IMR-90 (cell line): ENCODE measurements around the gene FADD. TPM values are rescaled to one million over a fixed set of nuclear protein-coding genes. Genes with fewer than 3 reads are reported as not detected.

Experiments used
- ATAC-seq: fragments of 200-7000 bp; cut with Tn5 transposase; 2 replicates; pipeline ENCODE4 v1.9.1; 2020; ENCODE audit warnings: low read depth, mild to moderate bottlenecking, moderate library complexity
- BruUV-seq: library from RNA; stranded (reverse); fragments of 400-500 nt; replicated peaks from 2 replicates; lab custom pipeline; 2021; lab: Mats Ljungman, UMichigan
- CTCF ChIA-PET: fragments of 300-600 bp; formaldehyde crosslinking; extraction: SDS; loops from one replicate; lab custom pipeline; 2021; ENCODE audit warnings: antibody characterized with exemption; lab: Yijun Ruan, JAX
- POLR2A ChIA-PET: fragments of 300-600 bp; sonication (Branson Sonifier 250); formaldehyde crosslinking; loops from one replicate; lab custom pipeline; 2022; ENCODE audit warnings: antibody characterized with exemption; ENCODE audit not compliant: unreplicated experiment; lab: Charles Lee
- DNase-seq: peaks from one replicate; pipeline ENCODE4 v3.0.0; 2013
- H2AFZ ChIP-seq: replicated peaks from 2 replicates; pipeline ENCODE3; 2013; ENCODE audit warnings: low read length, mild to moderate bottlenecking; ENCODE audit not compliant: poor library complexity
- H2AK5ac ChIP-seq: 2 replicates; pipeline ENCODE4 v1.6.1; 2013; ENCODE audit warnings: low read depth, low read length, inconsistent platforms
- H2AK9ac ChIP-seq: replicated peaks from 2 replicates; pipeline ENCODE3; 2013; ENCODE audit warnings: mild to moderate bottlenecking, low read depth, low read length, moderate library complexity; ENCODE audit not compliant: poor library complexity
- H2BK120ac ChIP-seq: 2 replicates; pipeline ENCODE4 v1.6.1; 2013; ENCODE audit warnings: low read depth, low read length, inconsistent platforms
- H2BK15ac ChIP-seq: 3 replicates; pipeline ENCODE4 v1.6.1; 2013; ENCODE audit warnings: low read depth, low read length, inconsistent platforms
- H2BK20ac ChIP-seq: 2 replicates; pipeline ENCODE4 v1.6.1; 2013; ENCODE audit warnings: low read depth, mild to moderate bottlenecking, inconsistent platforms, low read length, moderate library complexity
- H2BK5ac ChIP-seq: 2 replicates; pipeline ENCODE4 v1.6.1; 2013; ENCODE audit warnings: mild to moderate bottlenecking, low read depth, low read length, inconsistent platforms; ENCODE audit not compliant: poor library complexity, severe bottlenecking
- H3K14ac ChIP-seq: replicated peaks from 2 replicates; pipeline ENCODE4 v1.6.1; 2013; ENCODE audit warnings: low read depth, low read length, inconsistent platforms
- H3K18ac ChIP-seq: 2 replicates; pipeline ENCODE4 v1.6.1; 2013; ENCODE audit warnings: low read depth, low read length, control low read depth
- H3K23ac ChIP-seq: 2 replicates; pipeline ENCODE4 v1.6.1; 2013; ENCODE audit warnings: low read depth, low read length, inconsistent platforms
- H3K27ac ChIP-seq: 2 replicates; pipeline ENCODE4 v1.5.1; 2013; ENCODE audit warnings: mild to moderate bottlenecking, control low read depth, low read length; ENCODE audit not compliant: insufficient read depth
- H3K27me3 ChIP-seq: 2 replicates; pipeline ENCODE4 v1.6.1; 2013; ENCODE audit warnings: low read length; ENCODE audit not compliant: control insufficient read depth, insufficient read depth
- H3K36me3 ChIP-seq: 2 replicates; pipeline ENCODE4 v1.6.1; 2013; ENCODE audit warnings: low read length, mixed read lengths; ENCODE audit not compliant: control insufficient read depth, insufficient read depth
- H3K4ac ChIP-seq: 2 replicates; pipeline ENCODE4 v1.6.1; 2013; ENCODE audit warnings: low read depth, low read length, inconsistent platforms
- H3K4me1 ChIP-seq: 2 replicates; pipeline ENCODE4 v1.6.1; 2013; ENCODE audit warnings: low read length, mixed read lengths; ENCODE audit not compliant: control insufficient read depth, insufficient read depth
- H3K4me2 ChIP-seq: 2 replicates; pipeline ENCODE4 v1.6.1; 2013; ENCODE audit warnings: low read depth, mild to moderate bottlenecking, control low read depth, low read length, moderate library complexity
- H3K4me3 ChIP-seq: 2 replicates; pipeline ENCODE4 v1.5.1; 2013; ENCODE audit warnings: low read depth, mild to moderate bottlenecking, control low read depth, low read length, moderate library complexity; ENCODE audit not compliant: insufficient read depth
- H3K56ac ChIP-seq: 2 replicates; pipeline ENCODE4 v1.6.1; 2013; ENCODE audit warnings: low read length, inconsistent platforms; ENCODE audit not compliant: insufficient read depth; ENCODE audit errors: extremely low read depth
- H3K79me1 ChIP-seq, 2 experiments: 2 replicates each; pipeline ENCODE4 v1.6.1; 2013; ENCODE audit warnings: low read length in 2 of 2, inconsistent platforms in 1 of 2, low read depth in 1 of 2
- H3K9ac ChIP-seq: 2 replicates; pipeline ENCODE4 v1.6.1; 2013; ENCODE audit warnings: low read depth, low read length, control low read depth
- H3K9me1 ChIP-seq: 2 replicates; pipeline ENCODE4 v1.6.1; 2013; ENCODE audit warnings: low read length, inconsistent platforms; ENCODE audit not compliant: insufficient read depth
- H3K9me3 ChIP-seq: 2 replicates; pipeline ENCODE4 v1.6.1; 2013; ENCODE audit warnings: low read length; ENCODE audit not compliant: control insufficient read depth, insufficient read depth
- H4K20me1 ChIP-seq: 2 replicates; pipeline ENCODE4 v1.6.1; 2013; ENCODE audit warnings: low read length, inconsistent platforms; ENCODE audit not compliant: insufficient read depth
- H4K5ac ChIP-seq: 2 replicates; pipeline ENCODE4 v1.6.1; 2013; ENCODE audit warnings: mild to moderate bottlenecking, low read depth, low read length, control low read depth
- H4K8ac ChIP-seq, 2 experiments: 2 replicates each; pipeline ENCODE4 v1.6.1; 2013; ENCODE audit warnings: low read depth in 2 of 2, low read length in 2 of 2, control low read depth in 1 of 2, inconsistent platforms in 1 of 2
- H4K91ac ChIP-seq: 2 replicates; pipeline ENCODE4 v1.6.1; 2013; ENCODE audit warnings: low read depth, low read length, inconsistent platforms; ENCODE audit not compliant: insufficient read depth
- BHLHE40 ChIP-seq: fragments of 150-350 bp; IDR thresholded peaks from 2 replicates; pipeline ENCODE4 v1.6.1; 2016; ENCODE audit warnings: mild to moderate bottlenecking, low read depth, low read length
- ELK1 ChIP-seq: fragments of 150-350 bp; IDR thresholded peaks from 2 replicates; pipeline ENCODE4 v1.6.1; 2016; ENCODE audit warnings: low read depth, mild to moderate bottlenecking, low read length, moderate library complexity, borderline replicate concordance
- MXI1 ChIP-seq: IDR thresholded peaks from 2 replicates; pipeline ENCODE4 v1.6.1; 2012; ENCODE audit warnings: low read depth, mild to moderate bottlenecking, low read length, moderate library complexity, borderline replicate concordance
- NFE2L2 ChIP-seq: fragments of 150-350 bp; IDR thresholded peaks from 2 replicates; pipeline ENCODE4 v1.6.1; 2016; ENCODE audit warnings: low read depth, mild to moderate bottlenecking, low read length
- POLR2A ChIP-seq: IDR thresholded peaks from 2 replicates; pipeline ENCODE4 v1.6.1; 2012; ENCODE audit warnings: mild to moderate bottlenecking, low read depth, low read length
- RAD21 ChIP-seq: IDR thresholded peaks from 2 replicates; pipeline ENCODE4 v1.6.1; 2012; ENCODE audit warnings: low read length, improper control_type of control experiment
- SMC3 ChIP-seq: fragments of 150-350 bp; IDR thresholded peaks from 2 replicates; pipeline ENCODE4 v1.6.1; 2016; ENCODE audit warnings: low read depth, mild to moderate bottlenecking, antibody characterized with exemption, low read length, moderate library complexity
- USF2 ChIP-seq: fragments of 150-350 bp; IDR thresholded peaks from 2 replicates; pipeline ENCODE4 v1.6.1; 2017; ENCODE audit warnings: mild to moderate bottlenecking, antibody characterized with exemption, low read length, low read depth
- WGBS, 2 experiments: methylation state at CpG; one replicate each; pipeline versions ENCODE4 v1.1.5 to v1.1.7; 2013; ENCODE audit warnings: missing lambda C conversion rate in 2 of 2; ENCODE audit not compliant: insufficient read length in 1 of 2; ENCODE audit errors: extremely low coverage in 2 of 2; 5-methylcytosine and 5-hydroxymethylcytosine counted together
- dilution Hi-C: fragments of 300-500 bp; cut with HindIII; formaldehyde crosslinking; loops from one replicate; pipeline ENCODE4 v1.14.3; 2018; ENCODE audit warnings: low sequenced_read_pairs; ENCODE audit not compliant: unreplicated experiment
- in situ Hi-C: fragments of 300-500 bp; cut with MboI; formaldehyde crosslinking; loops from 3 replicates; pipeline ENCODE4 v1.14.3; 2019; ENCODE audit warnings: low sequenced_read_pairs, inconsistent platforms, mixed read lengths
- intact Hi-C: fragments of 100-400 bp; cut with micrococcal nuclease; formaldehyde crosslinking; loops from 2 replicates; pipeline ENCODE4 v1.10.0; 2022
- polyA plus RNA-seq, 3 experiments: library from polyadenylated mRNA; depleted of rRNA; stranded (reverse); fragments of >200 nt; gene quantifications; 2 replicates each; pipeline ENCODE4 v1.2.3, GENCODE V29; 2012; ENCODE audit warnings: low replicate concordance in 1 of 3
- total RNA-seq: library from RNA; depleted of rRNA; stranded (reverse); fragments of >200 nt; gene quantifications from 2 replicates; pipeline ENCODE4 v1.2.3, GENCODE V29; 2012

FADD gene
- total and polyA plus RNA-seq, 2 of the 4 experiments (the other 2 are of a cell fraction) = 38.1 to 44.4 TPM

DNA sequence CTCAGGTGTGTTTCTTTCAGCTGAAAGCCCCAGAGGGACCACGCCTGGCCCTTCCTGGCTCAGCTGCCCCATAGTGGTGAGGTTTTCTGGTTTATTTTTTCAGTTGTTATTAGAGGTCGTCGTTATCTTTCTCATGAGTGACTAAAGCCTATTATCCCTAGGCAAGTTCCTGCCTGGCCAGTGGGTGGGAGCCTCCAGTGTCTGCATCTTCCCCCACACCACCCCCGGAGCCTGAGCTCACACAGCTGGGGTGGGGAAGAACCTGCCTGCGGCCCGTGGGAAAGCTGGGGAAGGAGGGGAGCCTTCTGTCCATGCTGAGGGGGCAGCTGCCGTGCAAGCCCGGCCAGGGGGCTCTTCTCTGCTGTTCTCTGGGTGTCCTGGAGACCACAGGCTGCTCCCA, 43.1 kb downstream of the FADD start:
- Histone ChIP-seq H3K18ac (no peak overlapping the region), H2AK5ac (no peak overlapping the region), H2BK15ac (0 out of 3 replicates have a peak overlapping the region, but pooled peaks have one; percentile 56), H3K36me3 (no peaks in the 10 kb centered on the region), H3K4me3 (no peak overlapping the region), H3K23ac (no peak overlapping the region), H2AFZ (no peak overlapping the region), H4K8ac (no peak overlapping the region), H3K4me2 (no peak overlapping the region), H2AK9ac (no peak overlapping the region), H4K5ac (no peak overlapping the region), H2BK5ac (no peak overlapping the region), H4K20me1 (no peaks in the 10 kb centered on the region; the same call in 1 of the 2 replicates), H3K27me3 (peaks cover 8% of the 10 kb centered on the region), H3K4me1 (peaks cover 15% of the 10 kb centered on the region), H4K91ac (no peak overlapping the region; the same call in 1 of the 2 replicates), H3K4ac (no peak overlapping the region), H2BK20ac (no peak overlapping the region), H3K14ac (no peak overlapping the region), H3K79me1 (no peaks in the 10 kb centered on the region), H3K9ac (no peak overlapping the region), H3K56ac (no peak overlapping the region), H3K9me3 (no peaks in the 10 kb centered on the region), H3K9me1 (peaks cover 10% of the 10 kb centered on the region; the same call in 1 of the 2 replicates), H2BK120ac (no peak overlapping the region), H3K27ac (no peak overlapping the region)
- ATAC-seq = no peak
- in situ Hi-C loops (no loop called here), dilution Hi-C loops (no loop called here), intact Hi-C loops (no loop called here)
- no peak for TF ChIP-seq BHLHE40
- TF ChIP-seq USF2 = no peak
- no peak for TF ChIP-seq NFE2L2
- TF ChIP-seq SMC3 = no peak
- TF ChIP-seq MXI1 = no peak
- TF ChIP-seq ELK1 = no peak
- TF ChIP-seq RAD21 = no peak
- no peak for TF ChIP-seq POLR2A
- peak; percentile 68 for DNase-seq
- ChIA-PET CTCF (no interaction called here), POLR2A (no interaction called here)
- no TSS peak for BruUV-seq
- WGBS, 2 experiments = no CpG with 5 or more reads among the region's 8 CpGs
